ENCODE measurements around the gene ELP1. TPM values are rescaled to one million over a fixed set of nuclear protein-coding genes. Genes with fewer than 3 reads are reported as not detected.

ELP1 gene
- total and polyA plus RNA-seq, 2 experiments from 2014 or later = 9.1 to 46.3 TPM

GRCh38 chr9:108877524-108877923, 56.4 kb downstream of the ELP1 start:
- DNase-seq (ENCODE audit: low spot score) (no peak), ATAC-seq (no peak)
- Mint-ChIP-seq H3K9me3 (no peaks in the 10 kb centered on the region), H3K27me3 (ENCODE audit: insufficient read depth, low read depth, poor library complexity) (no peaks in the 10 kb centered on the region), H3K4me1 (no peaks in the 10 kb centered on the region), H3K36me3 (ENCODE audit: low read depth) (peaks cover 70% of the 10 kb centered on the region), H3K27ac (no peak overlapping the region), H3K4me3 (no peak overlapping the region)
- H3K79me2 ChIP-seq (replicated peaks; ENCODE audit: insufficient read depth) = no peaks in the 10 kb centered on the region
- TF ChIP-seq ZNF331 (CRISPR knock-in tag; IDR thresholded peaks at IDR 0.05; ENCODE audit: low read depth) (no peak), REST (IDR thresholded peaks at IDR 0.05; ENCODE audit: unreplicated experiment) (no peak), EZH2 (IDR thresholded peaks at IDR 0.05; ENCODE audit: low read depth, unreplicated experiment) (no peak)
- TF ChIP-seq, protein P1, sequence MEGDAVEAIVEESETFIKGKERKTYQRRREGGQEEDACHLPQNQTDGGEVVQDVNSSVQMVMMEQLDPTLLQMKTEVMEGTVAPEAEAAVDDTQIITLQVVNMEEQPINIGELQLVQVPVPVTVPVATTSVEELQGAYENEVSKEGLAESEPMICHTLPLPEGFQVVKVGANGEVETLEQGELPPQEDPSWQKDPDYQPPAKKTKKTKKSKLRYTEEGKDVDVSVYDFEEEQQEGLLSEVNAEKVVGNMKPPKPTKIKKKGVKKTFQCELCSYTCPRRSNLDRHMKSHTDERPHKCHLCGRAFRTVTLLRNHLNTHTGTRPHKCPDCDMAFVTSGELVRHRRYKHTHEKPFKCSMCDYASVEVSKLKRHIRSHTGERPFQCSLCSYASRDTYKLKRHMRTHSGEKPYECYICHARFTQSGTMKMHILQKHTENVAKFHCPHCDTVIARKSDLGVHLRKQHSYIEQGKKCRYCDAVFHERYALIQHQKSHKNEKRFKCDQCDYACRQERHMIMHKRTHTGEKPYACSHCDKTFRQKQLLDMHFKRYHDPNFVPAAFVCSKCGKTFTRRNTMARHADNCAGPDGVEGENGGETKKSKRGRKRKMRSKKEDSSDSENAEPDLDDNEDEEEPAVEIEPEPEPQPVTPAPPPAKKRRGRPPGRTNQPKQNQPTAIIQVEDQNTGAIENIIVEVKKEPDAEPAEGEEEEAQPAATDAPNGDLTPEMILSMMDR (conservative IDR thresholded peaks at IDR 0.05; ENCODE audit: low read depth in 2 of 2) = no peak
- TF ChIP-seq, protein P2, sequence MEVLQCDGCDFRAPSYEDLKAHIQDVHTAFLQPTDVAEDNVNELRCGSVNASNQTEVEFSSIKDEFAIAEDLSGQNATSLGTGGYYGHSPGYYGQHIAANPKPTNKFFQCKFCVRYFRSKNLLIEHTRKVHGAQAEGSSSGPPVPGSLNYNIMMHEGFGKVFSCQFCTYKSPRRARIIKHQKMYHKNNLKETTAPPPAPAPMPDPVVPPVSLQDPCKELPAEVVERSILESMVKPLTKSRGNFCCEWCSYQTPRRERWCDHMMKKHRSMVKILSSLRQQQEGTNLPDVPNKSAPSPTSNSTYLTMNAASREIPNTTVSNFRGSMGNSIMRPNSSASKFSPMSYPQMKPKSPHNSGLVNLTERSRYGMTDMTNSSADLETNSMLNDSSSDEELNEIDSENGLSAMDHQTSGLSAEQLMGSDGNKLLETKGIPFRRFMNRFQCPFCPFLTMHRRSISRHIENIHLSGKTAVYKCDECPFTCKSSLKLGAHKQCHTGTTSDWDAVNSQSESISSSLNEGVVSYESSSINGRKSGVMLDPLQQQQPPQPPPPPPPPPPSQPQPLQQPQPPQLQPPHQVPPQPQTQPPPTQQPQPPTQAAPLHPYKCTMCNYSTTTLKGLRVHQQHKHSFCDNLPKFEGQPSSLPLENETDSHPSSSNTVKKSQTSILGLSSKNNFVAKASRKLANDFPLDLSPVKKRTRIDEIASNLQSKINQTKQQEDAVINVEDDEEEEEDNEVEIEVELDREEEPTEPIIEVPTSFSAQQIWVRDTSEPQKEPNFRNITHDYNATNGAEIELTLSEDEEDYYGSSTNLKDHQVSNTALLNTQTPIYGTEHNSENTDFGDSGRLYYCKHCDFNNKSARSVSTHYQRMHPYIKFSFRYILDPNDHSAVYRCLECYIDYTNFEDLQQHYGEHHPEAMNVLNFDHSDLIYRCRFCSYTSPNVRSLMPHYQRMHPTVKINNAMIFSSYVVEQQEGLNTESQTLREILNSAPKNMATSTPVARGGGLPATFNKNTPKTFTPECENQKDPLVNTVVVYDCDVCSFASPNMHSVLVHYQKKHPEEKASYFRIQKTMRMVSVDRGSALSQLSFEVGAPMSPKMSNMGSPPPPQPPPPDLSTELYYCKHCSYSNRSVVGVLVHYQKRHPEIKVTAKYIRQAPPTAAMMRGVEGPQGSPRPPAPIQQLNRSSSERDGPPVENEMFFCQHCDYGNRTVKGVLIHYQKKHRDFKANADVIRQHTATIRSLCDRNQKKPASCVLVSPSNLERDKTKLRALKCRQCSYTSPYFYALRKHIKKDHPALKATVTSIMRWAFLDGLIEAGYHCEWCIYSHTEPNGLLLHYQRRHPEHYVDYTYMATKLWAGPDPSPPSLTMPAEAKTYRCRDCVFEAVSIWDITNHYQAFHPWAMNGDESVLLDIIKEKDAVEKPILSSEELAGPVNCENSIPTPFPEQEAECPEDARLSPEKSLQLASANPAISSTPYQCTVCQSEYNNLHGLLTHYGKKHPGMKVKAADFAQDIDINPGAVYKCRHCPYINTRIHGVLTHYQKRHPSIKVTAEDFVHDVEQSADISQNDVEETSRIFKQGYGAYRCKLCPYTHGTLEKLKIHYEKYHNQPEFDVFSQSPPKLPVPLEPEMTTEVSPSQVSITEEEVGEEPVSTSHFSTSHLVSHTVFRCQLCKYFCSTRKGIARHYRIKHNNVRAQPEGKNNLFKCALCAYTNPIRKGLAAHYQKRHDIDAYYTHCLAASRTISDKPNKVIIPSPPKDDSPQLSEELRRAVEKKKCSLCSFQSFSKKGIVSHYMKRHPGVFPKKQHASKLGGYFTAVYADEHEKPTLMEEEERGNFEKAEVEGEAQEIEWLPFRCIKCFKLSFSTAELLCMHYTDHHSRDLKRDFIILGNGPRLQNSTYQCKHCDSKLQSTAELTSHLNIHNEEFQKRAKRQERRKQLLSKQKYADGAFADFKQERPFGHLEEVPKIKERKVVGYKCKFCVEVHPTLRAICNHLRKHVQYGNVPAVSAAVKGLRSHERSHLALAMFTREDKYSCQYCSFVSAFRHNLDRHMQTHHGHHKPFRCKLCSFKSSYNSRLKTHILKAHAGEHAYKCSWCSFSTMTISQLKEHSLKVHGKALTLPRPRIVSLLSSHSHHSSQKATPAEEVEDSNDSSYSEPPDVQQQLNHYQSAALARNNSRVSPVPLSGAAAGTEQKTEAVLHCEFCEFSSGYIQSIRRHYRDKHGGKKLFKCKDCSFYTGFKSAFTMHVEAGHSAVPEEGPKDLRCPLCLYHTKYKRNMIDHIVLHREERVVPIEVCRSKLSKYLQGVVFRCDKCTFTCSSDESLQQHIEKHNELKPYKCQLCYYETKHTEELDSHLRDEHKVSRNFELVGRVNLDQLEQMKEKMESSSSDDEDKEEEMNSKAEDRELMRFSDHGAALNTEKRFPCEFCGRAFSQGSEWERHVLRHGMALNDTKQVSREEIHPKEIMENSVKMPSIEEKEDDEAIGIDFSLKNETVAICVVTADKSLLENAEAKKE (CRISPR knock-in tag; IDR thresholded peaks at IDR 0.05) = no peak
- no peaks in the 10 kb centered on the region for H3K4me1 ChIP-seq (ENCODE audit: insufficient read depth)
- no peak overlapping the region for H3K4me3 ChIP-seq
- H2AFZ ChIP-seq = no peak overlapping the region
- H3K9me2 ChIP-seq (ENCODE audit: insufficient read depth) = no peaks in the 10 kb centered on the region
- H3K27ac ChIP-seq (ENCODE audit: low read depth) = no peak overlapping the region
- H3K36me3 ChIP-seq (ENCODE audit: insufficient read depth) = peaks cover 35% of the 10 kb centered on the region
- no peaks in the 10 kb centered on the region for H3K27me3 ChIP-seq (ENCODE audit: insufficient read depth)
- H3F3A ChIP-seq (replicated peaks; ENCODE audit: low read depth) = no peaks in the 10 kb centered on the region
- no peaks in the 10 kb centered on the region for H4K20me1 ChIP-seq (replicated peaks; ENCODE audit: insufficient read depth)
- no peak overlapping the region for H3K4me2 ChIP-seq

Measured in GM23338 (cell line).